GM18511 (cell line): Measurements from ENCODE around the gene ZNF331.

Source experiments
- ATAC-seq: cut with Tn5 transposase; IDR thresholded peaks from one replicate; pipeline ENCODE4 v1.9.1; 2021; ENCODE audit warnings: mild to moderate bottlenecking, moderate library complexity; ENCODE audit not compliant: unreplicated experiment

ZNF331 gene

GRCh38 chr19:53555352-53555751 lies 17.4 kb downstream of the ZNF331 start:
- ATAC-seq: no peak

GRCh38 chr19:53571339-53571738 lies 33.4 kb downstream of the ZNF331 start:
- no peak for ATAC-seq

GRCh38 chr19:53576941-53577653 lies 39.2 kb downstream of the ZNF331 start:
- no peak for ATAC-seq

- no peak for ATAC-seq
These were observed 40.0 kb downstream of the ZNF331 start for GRCh38 chr19:53577968-53578367.

GRCh38 chr19:53579518-53579917 lies 41.6 kb downstream of the ZNF331 start:
- no peak for ATAC-seq

GRCh38 chr19:53580871-53581835 lies 43.2 kb downstream of the ZNF331 start:
- no peak for ATAC-seq

- ATAC-seq: no peak
These were observed 43.9 kb downstream of the ZNF331 start for GRCh38 chr19:53581871-53582279.

- ATAC-seq: no peak
These were observed 45.2 kb downstream of the ZNF331 start for GRCh38 chr19:53583181-53583580.

GRCh38 chr19:53586277-53586691 lies 48.3 kb downstream of the ZNF331 start:
- no peak for ATAC-seq

GRCh38 chr19:53594811-53595509 lies 57.0 kb downstream of the ZNF331 start:
- no peak for ATAC-seq

GRCh38 chr19:53595510-53595867 lies 57.5 kb downstream of the ZNF331 start:
- ATAC-seq: no peak

GRCh38 chr19:53596056-53596455 lies 58.1 kb downstream of the ZNF331 start:
- no peak for ATAC-seq

GRCh38 chr19:53597023-53597422 lies 59.1 kb downstream of the ZNF331 start:
- no peak for ATAC-seq

- no peak for ATAC-seq
These were observed 60.4 kb downstream of the ZNF331 start for GRCh38 chr19:53598361-53598760.

- no peak for ATAC-seq
These were observed 62.3 kb downstream of the ZNF331 start for GRCh38 chr19:53600217-53600616.

GRCh38 chr19:53606031-53606430 lies 68.1 kb downstream of the ZNF331 start:
- no peak for ATAC-seq

GRCh38 chr19:53608381-53608780 lies 70.4 kb downstream of the ZNF331 start:
- no peak for ATAC-seq

- no peak for ATAC-seq
These were observed 75.0 kb downstream of the ZNF331 start for GRCh38 chr19:53612762-53613526.

- ATAC-seq: no peak
These were observed 84.2 kb downstream of the ZNF331 start for GRCh38 chr19:53621885-53622740.
